ENCODE measurements around the gene PPP2R2B.

PPP2R2B gene

DNA sequence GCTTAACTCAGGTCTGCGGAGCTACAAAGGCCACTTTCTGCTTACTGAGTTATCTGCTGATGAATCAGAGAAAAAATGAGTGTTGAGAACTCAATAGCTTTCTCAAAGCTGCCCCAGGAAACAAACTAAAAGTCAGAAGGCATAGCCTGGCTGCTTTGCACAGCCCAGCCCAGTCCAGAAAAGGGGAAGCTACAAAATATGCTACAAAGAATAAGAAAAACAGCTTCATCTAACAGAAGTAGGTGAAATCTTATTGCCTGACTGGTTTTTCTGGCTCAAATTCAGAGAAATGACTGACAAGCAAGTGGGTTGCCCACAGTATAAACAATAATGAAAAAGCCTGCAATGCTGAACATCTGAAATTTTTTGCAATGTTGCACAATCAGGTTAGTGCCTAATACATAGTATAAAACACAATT is 156.2 kb downstream of the PPP2R2B start:
- Histone ChIP-seq H3K79me2 (ENCODE audit: control insufficient read depth, insufficient read depth, low read length, unreplicated experiment) (no peaks in the 10 kb centered on the region), H3K4me1 (ENCODE audit: control insufficient read depth, insufficient read depth, low read length, unreplicated experiment) (no peaks in the 10 kb centered on the region), H3K27ac (ENCODE audit: low read depth, low read length) (no peak overlapping the region), H3K27me3 (ENCODE audit: insufficient read depth, low read length) (no peaks in the 10 kb centered on the region), H3K36me3 (ENCODE audit: insufficient read depth, low read length) (no peaks in the 10 kb centered on the region), H3K4me3 (ENCODE audit: low read depth, low read length) (no peak overlapping the region), H2AFZ (ENCODE audit: low read length, unreplicated experiment) (no peak overlapping the region)

DNA sequence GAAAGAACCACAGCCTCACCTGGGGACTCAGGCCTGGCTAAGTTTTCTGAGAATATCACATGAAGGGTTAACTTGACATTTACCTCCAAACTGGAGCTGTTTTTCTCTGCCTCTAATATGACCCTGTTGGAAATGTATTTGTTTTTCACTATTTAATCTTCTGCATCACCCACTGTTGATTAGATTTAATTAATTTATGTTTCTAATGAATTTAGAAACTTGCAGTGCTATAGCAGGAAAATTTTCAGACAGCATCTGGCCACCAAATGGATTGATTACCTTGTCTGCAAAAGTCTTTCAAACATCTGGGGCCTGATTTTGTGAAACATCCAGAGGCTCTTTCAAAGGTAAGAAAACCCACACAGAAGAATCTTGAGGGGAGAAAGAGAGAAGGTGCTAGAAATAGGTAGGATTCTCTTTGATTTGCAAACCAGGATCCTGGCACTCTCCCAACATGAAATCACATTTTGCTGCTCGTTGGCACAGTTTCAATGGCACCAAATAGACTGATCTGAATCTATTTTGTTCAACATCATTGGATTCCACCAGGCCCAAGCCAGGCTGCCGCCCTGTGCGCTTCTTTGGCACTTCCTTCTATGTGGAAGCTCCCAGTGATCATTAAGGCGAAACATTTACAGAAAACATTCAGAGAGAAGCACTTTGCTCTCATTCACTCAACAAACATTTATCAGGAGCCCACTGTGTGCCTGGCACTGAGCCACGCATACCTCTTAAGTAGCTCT is 157.3 kb downstream of the PPP2R2B start:
- H3K79me2 ChIP-seq (ENCODE audit: control insufficient read depth, insufficient read depth, low read length, unreplicated experiment): no peaks in the 10 kb centered on the region
- no peak overlapping the region for H2AFZ ChIP-seq (ENCODE audit: low read length, unreplicated experiment)
- no peaks in the 10 kb centered on the region for H3K4me1 ChIP-seq (ENCODE audit: control insufficient read depth, insufficient read depth, low read length, unreplicated experiment)
- no peak overlapping the region for H3K27ac ChIP-seq (ENCODE audit: low read depth, low read length)
- no peak overlapping the region for H3K4me3 ChIP-seq (ENCODE audit: low read depth, low read length)
- no peaks in the 10 kb centered on the region for H3K27me3 ChIP-seq (ENCODE audit: insufficient read depth, low read length)
- no peaks in the 10 kb centered on the region for H3K36me3 ChIP-seq (ENCODE audit: insufficient read depth, low read length)

- H3K4me3 ChIP-seq (ENCODE audit: low read depth, low read length): no peak overlapping the region
- no peak overlapping the region for H2AFZ ChIP-seq (ENCODE audit: low read length, unreplicated experiment)
- no peaks in the 10 kb centered on the region for H3K36me3 ChIP-seq (ENCODE audit: insufficient read depth, low read length)
- H3K27ac ChIP-seq (ENCODE audit: low read depth, low read length): no peak overlapping the region
- H3K4me1 ChIP-seq (ENCODE audit: control insufficient read depth, insufficient read depth, low read length, unreplicated experiment): no peaks in the 10 kb centered on the region
- no peaks in the 10 kb centered on the region for H3K79me2 ChIP-seq (ENCODE audit: control insufficient read depth, insufficient read depth, low read length, unreplicated experiment)
- no peaks in the 10 kb centered on the region for H3K27me3 ChIP-seq (ENCODE audit: insufficient read depth, low read length)
Measured at GRCh38 chr5:146720107-146720506, 158.4 kb downstream of the PPP2R2B start.

DNA sequence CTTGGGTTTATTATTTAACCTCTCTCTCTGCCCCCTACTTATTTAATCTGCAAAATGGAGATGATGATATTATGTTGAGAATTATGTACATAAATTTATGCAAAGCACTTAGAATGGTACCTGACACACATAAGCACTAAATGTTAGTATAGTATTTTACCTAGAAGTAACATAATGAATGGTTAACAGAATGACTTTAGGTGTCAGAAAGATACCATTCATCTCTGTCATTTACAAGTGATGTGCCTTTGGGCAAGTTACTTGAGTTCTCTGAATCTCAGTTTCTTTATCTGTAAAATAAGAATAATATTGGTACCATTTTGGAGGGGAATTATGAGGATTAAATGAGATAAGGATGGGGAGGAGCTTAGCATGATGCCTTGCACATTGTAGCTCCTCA is 159.4 kb downstream of the PPP2R2B start:
- Histone ChIP-seq H3K79me2 (ENCODE audit: control insufficient read depth, insufficient read depth, low read length, unreplicated experiment) (no peaks in the 10 kb centered on the region), H2AFZ (ENCODE audit: low read length, unreplicated experiment) (no peak overlapping the region), H3K4me3 (ENCODE audit: low read depth, low read length) (no peak overlapping the region), H3K4me1 (ENCODE audit: control insufficient read depth, insufficient read depth, low read length, unreplicated experiment) (no peaks in the 10 kb centered on the region), H3K27me3 (ENCODE audit: insufficient read depth, low read length) (no peaks in the 10 kb centered on the region), H3K36me3 (ENCODE audit: insufficient read depth, low read length) (no peaks in the 10 kb centered on the region), H3K27ac (ENCODE audit: low read depth, low read length) (no peak overlapping the region)

GRCh38 chr5:146718609-146719008 is 159.9 kb downstream of the PPP2R2B start:
- H3K79me2 ChIP-seq (ENCODE audit: control insufficient read depth, insufficient read depth, low read length, unreplicated experiment): no peaks in the 10 kb centered on the region
- H3K27me3 ChIP-seq (ENCODE audit: insufficient read depth, low read length): no peaks in the 10 kb centered on the region

DNA sequence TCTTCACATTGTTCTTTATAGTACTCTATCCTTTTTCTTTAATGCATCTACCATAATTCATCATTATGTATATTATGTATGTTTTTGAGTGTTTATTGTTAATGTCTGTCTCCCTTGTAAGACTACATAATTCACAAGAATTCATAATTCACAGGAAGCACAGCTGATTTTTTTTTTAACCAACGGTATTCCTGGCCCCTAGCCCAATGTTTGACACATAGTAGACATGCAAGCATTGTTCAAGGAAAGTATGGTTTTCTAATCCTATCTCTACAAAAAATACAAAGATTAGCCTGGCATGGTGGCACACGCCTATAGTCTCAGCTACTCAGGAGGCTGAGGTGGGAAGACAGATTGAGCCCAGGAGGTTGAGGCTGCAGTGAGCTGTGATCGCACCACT is 160.6 kb downstream of the PPP2R2B start:
- no peaks in the 10 kb centered on the region for H3K79me2 ChIP-seq (ENCODE audit: control insufficient read depth, insufficient read depth, low read length, unreplicated experiment)
- no peaks in the 10 kb centered on the region for H3K36me3 ChIP-seq (ENCODE audit: insufficient read depth, low read length)
- no peak overlapping the region for H3K4me3 ChIP-seq (ENCODE audit: low read depth, low read length)
- no peak overlapping the region for H3K27ac ChIP-seq (ENCODE audit: low read depth, low read length)
- no peaks in the 10 kb centered on the region for H3K4me1 ChIP-seq (ENCODE audit: control insufficient read depth, insufficient read depth, low read length, unreplicated experiment)
- no peak overlapping the region for H2AFZ ChIP-seq (ENCODE audit: low read length, unreplicated experiment)
- H3K27me3 ChIP-seq (ENCODE audit: insufficient read depth, low read length): no peaks in the 10 kb centered on the region

More at GRCh38 chr5:146718609-146719008, 159.9 kb downstream of the PPP2R2B start:
- Histone ChIP-seq H3K4me3 (ENCODE audit: low read depth, low read length) (no peak overlapping the region), H3K4me1 (ENCODE audit: control insufficient read depth, insufficient read depth, low read length, unreplicated experiment) (no peaks in the 10 kb centered on the region), H3K36me3 (ENCODE audit: insufficient read depth, low read length) (no peaks in the 10 kb centered on the region), H3K27ac (ENCODE audit: low read depth, low read length) (no peak overlapping the region), H2AFZ (ENCODE audit: low read length, unreplicated experiment) (no peak overlapping the region)

- Histone ChIP-seq H3K27me3 (ENCODE audit: insufficient read depth, low read length) (no peaks in the 10 kb centered on the region), H3K4me1 (ENCODE audit: control insufficient read depth, insufficient read depth, low read length, unreplicated experiment) (no peaks in the 10 kb centered on the region), H3K36me3 (ENCODE audit: insufficient read depth, low read length) (no peaks in the 10 kb centered on the region), H3K79me2 (ENCODE audit: control insufficient read depth, insufficient read depth, low read length, unreplicated experiment) (no peaks in the 10 kb centered on the region), H3K4me3 (ENCODE audit: low read depth, low read length) (no peak overlapping the region), H2AFZ (ENCODE audit: low read length, unreplicated experiment) (no peak overlapping the region), H3K27ac (ENCODE audit: low read depth, low read length) (no peak overlapping the region)
Measured at GRCh38 chr5:146716636-146717035, 161.9 kb downstream of the PPP2R2B start.

GRCh38 chr5:146710348-146710747 is 168.2 kb downstream of the PPP2R2B start:
- Histone ChIP-seq H3K4me1 (ENCODE audit: control insufficient read depth, insufficient read depth, low read length, unreplicated experiment) (no peaks in the 10 kb centered on the region), H3K4me3 (ENCODE audit: low read depth, low read length) (no peak overlapping the region), H2AFZ (ENCODE audit: low read length, unreplicated experiment) (no peak overlapping the region), H3K79me2 (ENCODE audit: control insufficient read depth, insufficient read depth, low read length, unreplicated experiment) (no peaks in the 10 kb centered on the region), H3K27me3 (ENCODE audit: insufficient read depth, low read length) (no peaks in the 10 kb centered on the region), H3K36me3 (ENCODE audit: insufficient read depth, low read length) (no peaks in the 10 kb centered on the region), H3K27ac (ENCODE audit: low read depth, low read length) (no peak overlapping the region)

GRCh38 chr5:146707316-146707715 is 171.2 kb downstream of the PPP2R2B start:
- Histone ChIP-seq H3K36me3 (ENCODE audit: insufficient read depth, low read length) (no peaks in the 10 kb centered on the region), H3K27ac (ENCODE audit: low read depth, low read length) (no peak overlapping the region), H3K27me3 (ENCODE audit: insufficient read depth, low read length) (no peaks in the 10 kb centered on the region), H3K4me3 (ENCODE audit: low read depth, low read length) (no peak overlapping the region), H3K4me1 (ENCODE audit: control insufficient read depth, insufficient read depth, low read length, unreplicated experiment) (no peaks in the 10 kb centered on the region), H2AFZ (ENCODE audit: low read length, unreplicated experiment) (no peak overlapping the region), H3K79me2 (ENCODE audit: control insufficient read depth, insufficient read depth, low read length, unreplicated experiment) (no peaks in the 10 kb centered on the region)

- H2AFZ ChIP-seq (ENCODE audit: low read length, unreplicated experiment): no peak overlapping the region
- no peak overlapping the region for H3K27ac ChIP-seq (ENCODE audit: low read depth, low read length)
- no peak overlapping the region for H3K4me3 ChIP-seq (ENCODE audit: low read depth, low read length)
- H3K36me3 ChIP-seq (ENCODE audit: insufficient read depth, low read length): no peaks in the 10 kb centered on the region
- H3K27me3 ChIP-seq (ENCODE audit: insufficient read depth, low read length): no peaks in the 10 kb centered on the region
- H3K4me1 ChIP-seq (ENCODE audit: control insufficient read depth, insufficient read depth, low read length, unreplicated experiment): no peaks in the 10 kb centered on the region
- H3K79me2 ChIP-seq (ENCODE audit: control insufficient read depth, insufficient read depth, low read length, unreplicated experiment): no peaks in the 10 kb centered on the region
Measured at GRCh38 chr5:146706321-146706972, 172.1 kb downstream of the PPP2R2B start.

Measured in ACC112 (cell line).